ENCODE data around the gene DCC.
"Not testable (repeated sequence)": the region's sequence is repeated elsewhere in the genome, so short reads cannot be mapped to it uniquely, and the experiment has no call there.

DCC gene

DNA sequence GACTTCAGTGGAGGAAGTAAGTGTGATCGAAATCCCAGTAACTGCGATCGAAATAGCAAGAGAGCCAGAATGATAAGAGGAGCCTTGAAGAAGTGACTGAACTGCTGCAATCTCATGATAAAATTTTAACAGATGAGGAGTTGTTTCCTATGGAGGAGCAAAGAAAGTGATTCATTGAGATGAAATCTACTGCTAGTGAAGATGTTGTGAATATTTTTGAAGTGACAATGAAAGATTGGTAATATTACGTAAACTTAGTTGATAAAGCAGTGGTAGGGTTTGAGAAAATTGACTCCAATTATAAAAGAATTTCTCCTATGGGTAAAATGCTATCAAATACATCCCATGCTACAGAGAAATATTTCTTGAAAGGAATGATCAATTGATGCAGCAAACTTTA lies 1103.8 kb downstream of the DCC start:
- DNase-seq, result no peak

DNA sequence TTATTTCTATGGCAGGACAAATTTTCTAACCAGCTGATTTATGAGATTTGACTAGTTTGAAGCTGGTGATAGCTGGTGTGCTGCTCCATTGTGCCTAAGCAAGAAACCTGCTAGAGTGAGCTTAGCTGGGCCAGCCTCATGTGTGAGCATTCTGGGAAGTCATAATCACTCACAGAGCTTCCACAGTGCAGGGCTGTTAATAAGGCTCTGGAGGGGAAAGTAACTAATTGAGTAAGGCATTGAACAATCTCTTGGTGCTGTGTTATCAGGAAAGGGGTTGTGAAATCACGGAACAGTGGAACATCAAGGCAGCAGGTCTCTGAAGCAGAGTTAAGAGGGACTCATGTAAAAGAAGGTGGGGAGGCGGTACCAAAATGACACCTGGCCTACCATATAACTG lies 1111.9 kb downstream of the DCC start:
- no peak for DNase-seq

DNA sequence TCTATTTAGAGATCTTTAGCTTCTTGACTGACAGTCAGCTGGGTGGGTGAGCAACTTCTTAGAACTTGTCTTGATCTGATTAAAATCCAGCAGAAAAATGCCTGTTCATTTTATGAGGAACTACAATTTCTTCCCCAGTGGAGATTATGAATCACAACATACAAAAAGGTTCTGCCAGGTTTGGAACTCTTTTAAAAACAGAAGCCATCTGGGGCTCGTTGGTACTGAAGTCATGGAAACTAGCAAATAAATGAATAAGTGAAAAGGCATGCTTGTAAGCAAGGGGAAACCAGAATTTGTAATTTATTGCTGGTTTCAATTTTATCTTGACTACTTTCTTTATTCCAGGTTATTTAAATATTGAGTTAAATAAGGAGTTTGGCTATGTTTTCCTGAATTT lies 1117.1 kb downstream of the DCC start:
- DNase-seq, result no peak

DNA sequence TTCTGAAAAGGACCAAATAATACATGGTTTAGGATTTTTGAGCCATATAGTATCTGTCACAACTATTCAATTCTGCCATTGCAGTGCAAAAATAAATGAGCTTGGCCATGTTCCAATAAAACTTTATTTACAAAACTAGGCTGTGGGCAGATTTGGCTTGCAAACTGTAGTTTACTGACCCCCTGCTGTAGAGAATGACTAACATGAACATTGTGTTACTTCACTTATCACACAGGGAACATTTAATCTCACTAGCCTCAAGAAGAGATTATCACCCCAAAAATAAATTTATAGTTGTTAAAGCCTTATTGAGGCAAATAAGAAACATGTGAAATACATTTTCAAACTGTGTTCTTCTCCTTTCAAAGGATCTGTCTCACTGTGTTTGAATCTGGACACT lies 1118.3 kb downstream of the DCC start:
- DNase-seq, result no peak

DNA sequence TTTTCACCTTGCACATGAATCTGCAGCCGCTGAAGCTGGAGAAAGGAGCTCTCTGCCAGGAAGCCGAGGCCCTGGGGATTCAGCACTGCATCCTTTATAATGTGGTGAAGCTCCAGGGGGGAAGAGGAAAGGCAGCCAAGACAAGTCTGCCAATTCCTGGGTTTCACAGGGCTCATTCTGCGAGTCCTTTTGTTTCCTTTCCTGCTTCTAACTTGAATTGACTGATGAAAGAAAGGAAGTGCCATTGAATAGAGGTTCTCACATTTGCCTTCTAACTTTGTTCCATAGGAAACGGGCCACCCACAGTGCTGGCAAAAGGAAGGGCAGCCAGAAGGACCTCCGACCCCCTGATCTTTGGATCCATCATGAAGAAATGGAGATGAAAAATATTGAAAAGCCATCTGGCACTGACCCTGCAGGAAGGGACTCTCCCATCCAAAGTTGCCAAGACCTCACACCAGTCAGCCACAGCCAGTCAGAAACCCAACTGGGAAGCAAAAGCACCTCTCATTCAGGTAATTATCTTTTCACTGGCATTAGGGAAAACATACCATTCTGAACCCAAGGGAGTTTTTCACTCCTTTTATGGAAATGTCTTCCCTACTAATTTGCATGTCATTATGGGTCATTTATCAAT lies 1119.1 kb downstream of the DCC start:
- DNase-seq, result no peak

DNA sequence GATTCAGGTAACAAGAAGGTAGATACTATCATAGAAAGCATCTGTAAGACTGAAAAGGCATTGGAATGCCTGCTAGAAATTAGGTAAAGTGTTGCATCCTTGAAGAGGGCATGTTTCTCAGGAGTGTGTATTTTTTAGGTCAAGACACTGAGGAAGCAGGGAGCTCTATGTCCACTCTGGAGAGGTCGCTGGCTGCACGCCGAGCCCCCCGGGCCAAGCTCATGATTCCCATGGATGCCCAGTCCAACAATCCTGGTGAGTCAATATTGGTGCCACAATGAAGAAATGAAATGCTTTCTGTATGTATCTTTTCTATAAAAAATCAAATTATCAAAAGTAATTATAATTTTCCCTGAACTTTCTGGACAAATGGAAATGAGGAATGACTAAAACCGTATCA lies 1127.8 kb downstream of the DCC start:
- DNase-seq, result no peak

DNA sequence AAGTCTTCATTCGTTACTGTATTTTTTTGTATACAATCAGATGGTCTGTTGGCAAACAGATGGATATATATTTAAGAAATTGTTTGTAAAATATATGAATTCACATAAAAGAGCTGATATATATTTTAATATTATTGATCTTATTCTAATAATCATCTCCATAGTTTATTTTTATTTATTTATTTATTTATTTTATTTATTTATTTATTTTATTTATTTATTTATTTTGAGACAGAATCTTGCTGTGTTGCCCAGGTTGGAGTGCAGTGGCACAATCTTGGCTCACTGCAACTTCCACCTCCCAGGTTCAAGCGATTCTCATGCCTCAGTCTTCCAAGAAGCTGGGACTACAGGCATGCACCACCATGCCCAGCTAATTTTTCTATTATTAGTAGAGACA lies 1128.2 kb downstream of the DCC start:
- not testable (repeated sequence) for DNase-seq

DNA sequence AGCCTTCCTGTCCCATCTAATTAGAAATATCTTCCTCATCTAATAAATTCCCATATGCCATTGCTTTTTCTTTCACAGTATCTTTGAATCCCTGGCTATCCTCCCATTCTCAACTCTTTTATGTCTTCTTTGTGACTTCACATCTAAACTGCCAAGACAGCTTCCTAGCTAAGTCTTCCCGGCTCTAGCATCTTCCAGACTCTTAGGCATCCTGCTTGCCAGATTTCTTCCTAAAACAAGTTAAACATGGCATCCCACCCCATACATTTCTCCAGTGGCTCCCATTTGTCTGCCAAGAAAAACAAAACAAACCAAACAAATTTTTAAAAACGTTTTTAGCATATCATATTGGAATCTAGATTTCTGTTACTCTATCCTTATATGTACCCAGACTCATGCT lies 1132.5 kb downstream of the DCC start:
- no peak for DNase-seq

DNA sequence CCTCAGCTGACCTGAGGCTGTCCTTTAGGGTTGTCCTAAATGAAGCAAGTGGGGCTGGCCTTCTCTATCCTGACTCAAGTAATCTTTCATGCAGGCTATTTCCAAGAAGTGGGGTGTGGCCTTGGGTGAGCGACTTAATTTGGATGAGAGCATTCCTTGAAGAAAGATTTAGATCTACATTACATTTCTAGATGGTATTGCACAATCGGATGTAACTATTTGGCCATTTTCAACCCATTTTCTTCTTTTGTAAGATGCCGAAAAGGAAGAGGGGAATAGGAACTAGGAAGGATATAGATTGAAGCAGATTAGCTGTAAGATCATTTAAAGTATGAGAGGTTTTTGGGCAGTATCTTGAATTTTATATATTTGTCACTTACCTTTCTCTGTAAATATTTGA lies 1138.2 kb downstream of the DCC start:
- no peak for DNase-seq

DNA sequence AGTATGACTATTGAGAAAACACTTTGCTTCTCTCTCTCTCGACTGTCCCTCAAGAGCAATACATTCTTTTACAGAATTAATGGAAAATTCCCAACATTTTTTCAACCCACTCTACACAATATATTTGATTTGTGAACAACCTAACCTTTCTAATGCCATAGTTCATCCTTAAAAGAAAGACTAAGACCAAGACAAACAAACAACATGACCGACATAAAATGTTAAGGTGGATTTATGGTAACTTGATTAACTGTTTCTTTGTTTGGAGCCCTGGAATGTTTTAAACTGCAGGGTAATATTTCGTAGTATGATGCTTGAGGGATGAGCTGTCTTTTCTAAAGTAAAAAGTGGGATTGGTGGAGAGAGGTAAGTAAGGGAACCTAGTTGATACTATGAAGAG lies 1146.3 kb downstream of the DCC start:
- DNase-seq, result no peak

DNA sequence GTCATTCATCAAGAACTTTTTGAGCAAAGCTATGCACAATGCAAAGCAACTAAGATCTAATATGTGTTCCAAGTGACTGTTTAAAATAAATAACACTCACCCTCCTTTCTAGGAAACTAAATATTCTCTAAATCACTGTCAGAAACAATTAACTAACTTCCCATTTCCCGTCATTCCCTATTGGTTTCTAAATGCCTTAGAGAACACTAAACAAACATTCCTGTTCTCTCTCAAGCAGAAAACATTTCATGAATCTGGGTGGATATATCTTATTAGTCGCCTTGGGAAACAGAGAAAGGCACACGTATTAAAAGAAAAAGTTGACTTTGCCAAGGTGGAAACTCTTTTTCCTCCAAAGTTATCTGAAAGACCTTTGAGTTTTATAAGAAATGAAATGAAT lies 1149.3 kb downstream of the DCC start:
- no peak for DNase-seq

DNA sequence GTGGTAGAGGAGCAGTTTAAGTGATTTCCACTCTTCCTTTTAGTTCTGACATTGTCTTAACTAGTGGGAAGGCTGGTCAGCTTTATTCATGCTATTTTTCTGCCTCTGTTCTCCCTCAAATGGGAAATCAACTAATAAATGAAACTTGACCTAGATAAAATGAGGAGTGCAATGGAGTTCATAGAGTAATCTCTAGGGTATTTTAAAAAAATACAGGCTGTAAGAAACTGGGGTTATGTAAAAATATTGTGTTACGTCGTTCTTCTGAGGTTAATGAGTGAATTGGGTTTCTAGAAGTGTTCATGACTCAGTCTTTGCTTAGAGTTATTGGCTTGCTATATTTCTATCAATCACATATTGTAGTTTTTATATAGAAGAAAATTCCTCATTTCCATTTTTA lies 1150.0 kb downstream of the DCC start:
- DNase-seq, result no peak

DNA sequence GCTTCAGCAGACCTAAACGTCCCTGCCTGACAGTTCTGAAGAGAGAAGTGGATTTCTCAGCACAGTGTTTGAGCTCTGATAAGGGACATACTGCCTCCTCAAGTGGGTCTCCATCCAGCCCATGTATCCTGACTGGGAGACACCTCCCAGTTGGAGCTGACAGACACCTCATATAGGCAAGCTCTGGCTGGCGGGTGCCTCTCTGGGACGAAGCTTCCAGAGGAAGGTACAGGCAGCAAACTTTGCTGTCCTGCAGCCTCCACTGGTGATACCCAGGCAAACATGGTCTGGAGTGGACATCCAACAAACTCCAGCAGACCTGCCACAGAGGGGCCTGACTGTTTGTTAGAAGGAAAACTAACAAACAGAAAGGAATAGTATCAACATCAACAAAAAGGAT lies 1156.0 kb downstream of the DCC start:
- DNase-seq, result no peak

DNA sequence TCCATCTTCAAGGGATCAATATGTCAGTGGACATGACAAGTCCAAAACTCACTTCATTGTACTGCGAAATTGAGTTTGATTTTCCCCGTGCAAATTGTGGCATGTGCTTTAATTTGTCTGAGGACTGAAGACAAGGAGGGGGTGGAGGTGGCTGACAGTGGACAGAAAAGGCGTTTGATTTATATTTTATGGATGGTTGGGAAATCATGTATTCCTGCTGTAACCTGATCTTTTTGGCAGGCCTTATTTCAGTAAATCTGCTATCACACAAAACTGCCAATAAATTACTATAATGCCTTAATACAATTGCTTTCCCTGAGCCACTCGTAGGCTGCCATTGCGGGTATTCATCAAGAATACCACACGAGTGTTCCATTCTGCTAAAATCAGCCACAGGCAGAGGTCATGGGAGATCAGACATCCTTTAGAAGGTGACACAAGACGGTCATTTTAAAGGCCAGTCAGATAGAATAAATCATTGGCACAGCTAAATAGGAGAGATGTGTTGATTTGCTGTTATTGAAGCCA lies 1164.0 kb downstream of the DCC start:
- no peak for DNase-seq

DNA sequence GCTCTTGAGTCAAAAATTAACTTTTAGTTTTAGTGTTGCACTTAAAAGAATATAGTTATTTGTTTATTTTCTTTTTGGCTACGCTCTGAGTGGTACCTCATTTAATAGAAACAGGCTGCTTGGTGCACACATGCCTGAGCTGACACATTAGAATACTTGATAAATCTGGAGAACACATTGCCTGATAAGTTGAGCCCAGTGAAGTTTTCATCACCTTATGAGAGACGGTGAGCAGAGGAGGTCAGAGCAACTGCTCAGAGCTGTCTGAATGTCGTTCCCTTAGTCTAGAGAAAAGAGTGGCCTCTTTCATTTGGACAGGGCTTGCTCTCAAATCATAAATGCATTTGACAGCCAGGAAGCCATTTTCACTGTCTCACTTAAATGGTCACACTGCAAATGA lies 1168.5 kb downstream of the DCC start:
- DNase-seq, result no peak

DNA sequence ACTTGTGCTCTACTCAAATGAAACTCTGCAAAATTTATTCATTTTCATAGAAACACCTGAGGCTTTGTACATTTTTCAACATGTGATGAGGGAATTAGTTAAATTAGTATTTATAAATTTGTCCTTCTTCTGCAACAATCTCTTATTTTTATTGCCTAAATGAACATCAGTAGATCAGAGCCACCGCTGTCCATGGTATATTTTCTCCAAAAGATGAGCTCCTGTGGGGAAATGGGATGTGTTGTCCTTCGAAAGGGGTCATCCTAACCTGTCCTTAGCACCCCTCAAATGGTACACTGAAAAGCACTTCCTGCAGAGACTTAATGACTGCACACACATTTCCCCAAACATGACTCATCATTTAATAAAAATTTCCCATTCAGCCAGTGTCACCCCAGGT lies 1169.9 kb downstream of the DCC start:
- DNase-seq, result no peak

DNA sequence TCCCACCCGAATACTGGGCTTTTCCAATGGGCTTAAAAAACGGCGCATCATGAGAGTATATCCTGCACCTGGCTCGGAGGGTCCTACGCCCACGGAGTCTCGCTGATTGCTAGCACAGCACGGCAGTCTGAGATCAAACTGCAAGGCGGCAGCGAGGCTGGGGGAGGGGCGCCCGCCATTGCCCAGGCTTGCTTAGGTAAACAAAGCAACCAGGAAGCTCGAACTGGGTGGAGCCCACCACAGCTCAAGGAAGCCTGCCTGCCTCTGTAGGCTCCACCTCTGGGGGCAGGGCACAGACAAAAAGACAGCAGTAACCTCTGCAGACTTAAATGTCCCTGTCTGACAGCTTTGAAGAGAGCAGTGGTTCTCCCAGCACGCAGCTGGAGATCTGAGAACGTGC lies 1171.7 kb downstream of the DCC start:
- not testable (repeated sequence) for DNase-seq

DNA sequence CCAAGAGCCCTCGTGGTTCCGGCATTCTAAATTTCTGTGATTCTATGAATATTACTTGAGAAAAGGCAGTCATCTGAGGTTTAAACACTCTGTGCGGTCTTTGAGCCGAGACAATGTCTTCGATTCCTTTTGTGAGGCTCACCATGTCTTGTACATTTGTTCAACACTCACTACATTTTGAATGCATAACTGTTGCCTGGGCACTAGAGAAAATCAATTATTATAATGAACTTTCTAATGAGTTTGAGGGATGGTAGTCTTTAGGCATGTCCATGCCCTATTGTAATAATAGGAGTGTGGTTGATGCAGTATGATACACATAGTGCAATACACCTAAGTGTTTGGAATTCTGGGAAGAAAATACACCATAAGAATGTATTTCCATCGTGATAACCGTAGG lies 1181.1 kb downstream of the DCC start:
- DNase-seq, result no peak

DNA sequence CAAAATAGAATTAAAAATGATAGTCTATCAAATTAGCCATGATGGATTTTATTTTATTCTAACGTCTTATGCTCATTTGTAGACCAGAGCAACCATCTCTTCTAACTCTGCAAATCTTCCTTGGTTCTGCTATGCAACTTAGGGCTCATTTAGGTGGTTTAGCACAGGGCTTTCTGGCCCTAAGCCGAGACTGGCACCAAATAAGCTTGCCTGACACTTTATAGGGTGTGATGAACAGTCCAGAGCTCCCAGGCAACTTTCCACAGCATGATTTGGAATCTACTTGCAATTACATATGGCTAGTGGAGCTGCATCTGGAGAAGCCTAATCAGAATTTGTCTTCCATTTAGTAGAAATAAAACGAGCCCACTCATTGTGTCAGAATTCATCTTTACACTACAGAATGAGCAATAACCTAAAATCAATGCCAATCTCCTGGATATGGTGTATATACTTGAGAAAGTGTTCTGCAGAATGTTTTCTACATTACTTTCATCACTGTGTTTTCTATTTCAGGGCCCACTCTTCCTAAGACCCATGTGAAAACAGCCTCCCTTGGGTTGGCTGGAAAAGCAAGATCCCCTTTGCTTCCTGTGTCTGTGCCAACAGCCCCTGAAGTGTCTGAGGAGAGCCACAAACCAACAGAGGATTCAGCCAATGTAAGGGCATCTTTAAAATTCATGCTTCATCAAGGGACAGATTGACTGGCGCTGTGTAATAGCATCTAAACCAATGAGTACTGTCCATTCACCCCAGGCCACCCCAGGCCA lies 1186.3 kb downstream of the DCC start:
- no peak for DNase-seq

DNA sequence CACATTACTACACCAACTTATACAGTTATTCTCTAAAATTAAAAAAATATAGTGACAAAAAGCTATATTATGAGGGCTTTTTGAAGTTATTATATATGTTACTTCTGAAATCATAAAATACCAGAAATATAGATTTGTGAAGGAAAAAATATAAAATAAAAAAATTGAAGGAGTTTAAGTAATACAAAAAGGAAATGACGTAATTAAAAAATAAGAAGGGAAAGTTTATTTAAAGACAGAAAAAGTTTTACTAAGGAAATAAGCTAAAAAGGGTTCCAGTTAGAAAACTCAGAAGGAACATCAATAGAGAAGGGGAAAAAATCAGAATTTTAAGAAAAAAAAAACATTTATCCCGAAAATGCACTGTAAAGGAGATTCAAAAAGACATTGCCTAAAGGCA lies 1187.4 kb downstream of the DCC start:
- no peak for DNase-seq

DNA sequence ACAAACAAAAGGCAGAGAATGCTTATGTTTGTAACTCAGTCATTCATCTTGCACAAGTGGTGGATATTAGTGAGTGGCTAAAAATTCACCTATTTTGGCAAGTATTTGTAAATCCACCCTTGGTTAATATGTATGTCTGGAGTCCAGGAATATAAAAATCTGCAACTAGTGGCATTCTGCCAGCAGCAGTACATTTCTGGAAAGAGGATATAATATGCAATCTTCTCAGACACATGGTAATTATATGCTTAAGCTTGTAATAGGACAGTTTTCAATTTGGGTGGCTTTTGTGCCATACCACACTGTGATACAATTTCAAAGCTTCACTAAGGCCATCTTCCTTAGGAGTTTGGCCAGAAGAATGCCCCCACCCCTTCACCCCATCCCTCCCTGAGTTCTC lies 1191.2 kb downstream of the DCC start:
- no peak for DNase-seq

DNA sequence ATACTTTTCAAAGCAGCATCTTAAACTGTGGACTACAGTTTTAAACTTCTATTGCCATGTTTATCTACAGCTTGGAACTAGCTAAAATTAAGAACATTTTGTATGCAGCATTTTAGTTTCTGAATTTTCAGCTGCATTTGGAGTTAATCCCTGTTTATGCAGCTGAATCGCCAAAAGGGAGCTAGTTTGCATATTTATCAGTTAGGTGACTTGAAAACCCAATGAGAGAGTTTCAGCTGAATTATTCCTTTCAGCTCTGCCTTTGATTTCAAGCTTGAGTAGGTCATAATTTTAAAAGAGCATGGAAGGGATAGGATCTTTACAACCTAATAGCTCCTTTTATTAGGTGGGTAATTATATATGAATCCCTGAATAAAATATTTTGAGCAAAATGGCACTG lies 1191.9 kb downstream of the DCC start:
- no peak for DNase-seq

DNA sequence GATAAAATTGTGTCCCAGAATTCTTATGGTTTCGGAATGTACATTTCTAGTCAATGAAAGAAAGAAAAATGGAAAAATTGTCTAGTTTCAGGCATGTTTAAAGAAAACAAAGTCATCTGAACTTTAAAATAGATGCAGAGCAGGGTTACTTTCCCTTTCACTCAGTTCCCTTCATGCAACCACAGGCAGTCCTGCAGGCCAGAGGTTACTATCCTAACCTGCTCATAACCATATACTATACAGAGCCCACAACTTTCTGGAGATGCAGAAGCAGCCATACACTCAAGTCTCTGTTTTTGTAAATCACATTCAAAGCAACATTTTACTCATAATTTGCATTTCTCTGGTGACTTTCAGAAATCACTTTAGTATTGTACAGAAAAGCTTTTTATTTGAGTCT lies 1194.2 kb downstream of the DCC start:
- DNase-seq, result no peak

DNA sequence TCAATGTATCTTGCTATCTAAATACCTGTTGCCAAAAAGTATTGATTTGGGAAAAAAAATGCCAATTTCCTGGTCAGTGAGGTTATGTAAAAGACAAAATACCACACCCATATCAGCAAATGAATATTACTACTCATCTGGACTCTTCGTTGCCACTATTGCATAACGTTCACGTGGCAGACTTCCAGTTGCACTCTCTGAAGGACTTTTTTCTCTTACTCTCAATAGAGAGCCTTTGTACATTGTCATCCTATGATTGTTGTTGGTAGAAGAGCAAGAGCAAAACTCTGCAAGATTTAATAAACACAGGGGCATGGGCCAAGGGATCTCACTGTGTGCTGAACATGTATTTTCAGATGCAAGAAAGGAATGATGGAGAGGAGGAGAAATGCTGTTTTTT lies 1194.7 kb downstream of the DCC start:
- DNase-seq, result no peak

DNA sequence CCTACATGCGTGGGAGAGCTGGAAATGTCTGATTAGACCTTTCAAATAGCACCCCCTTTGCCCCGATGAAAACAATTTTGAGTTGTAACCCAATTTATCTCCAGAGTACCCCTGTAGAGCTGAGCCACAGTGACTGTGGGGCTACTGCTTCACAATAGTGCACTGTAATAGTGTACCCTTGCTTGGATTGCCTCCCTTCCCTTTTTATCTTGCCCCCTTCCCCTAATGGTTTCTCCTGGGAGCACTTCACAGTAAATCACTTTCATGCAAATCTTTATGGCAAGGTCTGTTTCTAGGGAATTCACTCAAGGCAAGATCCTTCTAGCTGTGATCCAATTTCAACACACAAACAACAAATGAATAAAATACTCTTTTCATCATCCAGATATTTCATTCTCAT lies 1196.9 kb downstream of the DCC start:
- DNase-seq, result no peak
